HTERT RPE-1 (cell line): ENCODE measurements around the gene TMEM130.

Source experiments
- in situ Hi-C: fragments of 300-500 bp; cut with MboI; formaldehyde crosslinking; loops from 4 replicates; pipeline ENCODE4 v1.14.3; 2020; ENCODE audit warnings: low sequenced_read_pairs

TMEM130 gene

GRCh38 chr7:98869597-98870120, at the start of gene TMEM130:
Gene TMEM130, minus strand, starts transcription at chr7:98870014. Its CDS starts 153 bp downstream, at chr7:98869861.
- in situ Hi-C loops: no loop called here

- in situ Hi-C loops: no loop called here
These were observed 47.5 kb upstream of the TMEM130 start for GRCh38 chr7:98917331-98917730.

GRCh38 chr7:98913612-98914011, 43.8 kb upstream of the TMEM130 start:
- in situ Hi-C loops: no loop called here

- in situ Hi-C loops: no loop called here
These were observed 43.2 kb upstream of the TMEM130 start for GRCh38 chr7:98913026-98913425.

GRCh38 chr7:98911916-98912315, 42.1 kb upstream of the TMEM130 start:
- in situ Hi-C loops: no loop called here

GRCh38 chr7:98910427-98910826, 40.6 kb upstream of the TMEM130 start:
- in situ Hi-C loops: no loop called here

- in situ Hi-C loops: no loop called here
These were observed 39.7 kb upstream of the TMEM130 start for GRCh38 chr7:98909487-98909886.

GRCh38 chr7:98908585-98908984, 38.8 kb upstream of the TMEM130 start:
- in situ Hi-C loops: no loop called here

- in situ Hi-C loops: no loop called here
These were observed 37.8 kb upstream of the TMEM130 start for GRCh38 chr7:98907570-98907969.

- in situ Hi-C loops: no loop called here
These were observed 33.4 kb upstream of the TMEM130 start for GRCh38 chr7:98903246-98903645.

- in situ Hi-C loops: no loop called here
These were observed 32.7 kb upstream of the TMEM130 start for GRCh38 chr7:98902523-98902922.

GRCh38 chr7:98900815-98901214, 31.0 kb upstream of the TMEM130 start:
- in situ Hi-C loops: no loop called here

GRCh38 chr7:98899816-98900215, 30.0 kb upstream of the TMEM130 start:
- in situ Hi-C loops: no loop called here

GRCh38 chr7:98892609-98893008, 22.8 kb upstream of the TMEM130 start:
- in situ Hi-C loops: no loop called here

- in situ Hi-C loops: no loop called here
These were observed 17.2 kb upstream of the TMEM130 start for GRCh38 chr7:98887038-98887437.

GRCh38 chr7:98884416-98884815, 14.6 kb upstream of the TMEM130 start:
- in situ Hi-C loops: no loop called here

- in situ Hi-C loops: no loop called here
These were observed 11.9 kb upstream of the TMEM130 start for GRCh38 chr7:98881561-98882315.

GRCh38 chr7:98880485-98880884, 10.7 kb upstream of the TMEM130 start:
- in situ Hi-C loops: no loop called here

GRCh38 chr7:98879979-98880315, 10.1 kb upstream of the TMEM130 start:
- in situ Hi-C loops: no loop called here

- in situ Hi-C loops: no loop called here
These were observed 9.6 kb upstream of the TMEM130 start for GRCh38 chr7:98879198-98879978.

GRCh38 chr7:98878365-98879197, 8.8 kb upstream of the TMEM130 start, which contains the start of gene TRRAP:
Gene TRRAP, plus strand, starts transcription at chr7:98878532. Its CDS starts 2,619 bp downstream, at chr7:98881151.
- in situ Hi-C loops: no loop called here
